DND-41 (cell line): ENCODE results near the gene KLHL42.

ENCODE experiments used
- CTCF ChIP-seq: IDR thresholded peaks from 2 replicates; pipeline ENCODE4 v1.5.1; 2012; ENCODE audit warnings: borderline replicate concordance, low read length, moderate library complexity, mild to moderate bottlenecking; ENCODE audit not compliant: poor library complexity, severe bottlenecking; ENCODE audit errors: extremely low read depth
- EZH2 ChIP-seq: IDR thresholded peaks from 3 replicates; pipeline ENCODE4 v1.6.1; 2012; ENCODE audit warnings: borderline replicate concordance, low read depth, mild to moderate bottlenecking, moderate library complexity, low read length, inconsistent platforms; ENCODE audit not compliant: severe bottlenecking

- TF ChIP-seq CTCF (no peak), EZH2 (no peak)
Measured at GRCh38 chr12:27779920-27780611, at the start of gene KLHL42, which contains the start of gene MANSC4.
